ENCODE data around the gene JMJD1C.

DNA sequence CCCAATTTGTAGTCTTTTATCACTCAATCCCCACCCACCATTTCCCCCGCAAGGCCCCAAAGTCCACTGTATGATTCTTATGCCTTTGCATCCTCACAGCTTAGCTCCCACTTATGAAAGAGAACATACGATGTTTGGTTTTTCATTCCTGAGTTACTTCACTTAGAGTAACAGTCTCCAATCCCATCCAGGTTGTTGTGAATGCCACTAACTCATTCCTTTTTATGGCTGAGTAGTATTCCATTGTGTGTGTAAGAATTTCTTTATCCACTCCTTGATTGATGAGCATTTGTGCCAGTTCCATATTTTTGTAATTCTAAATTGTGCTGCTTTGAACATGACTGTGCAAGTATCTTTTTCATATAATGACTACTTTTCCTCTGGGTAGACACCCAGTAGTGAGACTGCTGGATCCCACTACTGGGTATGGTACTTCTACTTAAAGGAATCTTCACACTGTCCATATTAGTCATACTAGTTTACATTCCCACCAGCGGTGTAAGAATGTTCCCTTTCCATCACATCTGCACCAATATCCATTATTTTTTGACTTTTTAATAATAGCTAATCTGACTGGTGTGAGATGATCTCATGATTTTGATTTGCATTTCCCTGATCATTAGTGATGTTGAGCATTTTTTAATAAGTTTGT lies 152.6 kb downstream of the JMJD1C start:
- TF ChIP-seq GATA2 (IDR thresholded peaks at IDR 0.05; ENCODE audit: low read depth, low read length) (no peak), GATA3 (IDR thresholded peaks at IDR 0.05; ENCODE audit: low read depth, low read length) (no peak)

All from SH-SY5Y (cell line).